Stimulated activated naive CD8-positive, alpha-beta T cell treated with anti-CD3 and anti-CD28 coated beads, Interleukin-15, amount 100 ng/mL, for 72 hours (primary cell): ENCODE results near the gene PPM1E.
A peak's percentile ranks its signal among the peaks of the same experiment; 100 is the strongest.

ENCODE experiments used
- ATAC-seq: fragments of 150-1000 bp; cut with Tn5 transposase; 2 replicates; pipeline ENCODE4 v1.10.0; 2021; ENCODE audit warnings: mild to moderate bottlenecking, moderate library complexity
- DNase-seq, 2 donors: peaks; one replicate each; pipeline ENCODE4 v3.0.0; 2021 to 2022
- H3K27ac Mint-ChIP-seq, 2 donors: one replicate each; pipeline ENCODE4 v1.8.0; 2022; ENCODE audit warnings: mild to moderate bottlenecking in 2 of 2, mixed read lengths in 2 of 2, moderate library complexity in 2 of 2
- H3K27me3 Mint-ChIP-seq: one replicate; pipeline ENCODE4 v1.8.0; 2022; ENCODE audit warnings: mixed read lengths
- H3K4me1 Mint-ChIP-seq: one replicate; pipeline ENCODE4 v1.8.0; 2022; ENCODE audit warnings: mild to moderate bottlenecking, mixed read lengths
- H3K4me3 Mint-ChIP-seq, 2 donors: one replicate each; pipeline ENCODE4 v1.8.0; 2022; ENCODE audit warnings: mild to moderate bottlenecking in 2 of 2, mixed read lengths in 2 of 2, moderate library complexity in 1 of 2
- H3K9me3 Mint-ChIP-seq, 2 donors: one replicate each; pipeline ENCODE4 v1.8.0; 2022; ENCODE audit warnings: mixed read lengths in 2 of 2

Gene PPM1E

DNA sequence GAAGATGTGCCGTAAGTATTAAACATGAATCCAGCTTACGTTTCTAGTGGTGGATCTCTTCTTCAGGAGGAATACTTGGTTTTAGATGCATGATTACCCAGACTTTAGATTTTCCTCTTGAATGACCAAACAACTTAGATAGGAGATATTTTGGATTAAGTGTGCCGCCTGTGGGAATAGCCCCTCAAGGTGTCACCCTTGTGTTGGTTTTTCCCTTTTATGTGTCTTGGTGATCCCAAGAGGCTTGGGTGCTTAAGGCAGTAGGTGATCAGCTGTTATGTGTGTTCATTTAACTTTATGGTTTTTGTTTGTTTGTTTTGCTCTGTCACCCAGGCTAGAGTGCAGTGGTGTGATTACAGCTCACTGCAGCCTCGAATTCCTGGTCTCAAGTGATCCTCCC lies 115.1 kb downstream of the PPM1E start:
- Mint-ChIP-seq H3K27ac (peak overlapping the region in 1 of 2 donors; percentile 63), H3K4me1 (peaks cover 10% of the 10 kb centered on the region), H3K9me3 (no peaks in the 10 kb centered on the region), H3K27me3 (peaks cover 7% of the 10 kb centered on the region), H3K4me3 (no peak overlapping the region)
- DNase-seq (no peak), ATAC-seq (no peak)

DNA sequence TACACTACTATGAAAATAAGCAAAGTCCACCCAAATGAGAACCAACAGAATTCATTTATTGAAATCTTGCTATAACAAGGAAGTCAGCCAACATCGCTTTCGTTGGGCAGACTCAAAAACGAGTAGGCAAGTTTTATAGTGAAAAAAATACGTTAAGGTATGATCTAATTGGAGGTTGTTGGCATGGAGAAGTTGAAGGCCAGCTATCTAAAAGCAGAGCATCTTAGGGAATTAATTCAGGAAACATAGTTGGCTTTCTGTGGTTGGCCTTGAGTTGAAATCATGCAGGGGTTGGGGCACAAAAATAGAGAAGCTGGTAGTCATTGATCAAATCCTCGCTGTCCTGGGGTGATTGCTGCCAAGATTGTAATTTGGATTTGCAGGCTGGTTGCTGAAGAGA lies 118.3 kb downstream of the PPM1E start:
- Mint-ChIP-seq H3K27ac (no peak overlapping the region), H3K4me3 (no peak overlapping the region), H3K9me3 (no peaks in the 10 kb centered on the region), H3K27me3 (no peaks in the 10 kb centered on the region), H3K4me1 (peaks cover 12% of the 10 kb centered on the region)
- ATAC-seq (no peak), DNase-seq (no peak)

DNA sequence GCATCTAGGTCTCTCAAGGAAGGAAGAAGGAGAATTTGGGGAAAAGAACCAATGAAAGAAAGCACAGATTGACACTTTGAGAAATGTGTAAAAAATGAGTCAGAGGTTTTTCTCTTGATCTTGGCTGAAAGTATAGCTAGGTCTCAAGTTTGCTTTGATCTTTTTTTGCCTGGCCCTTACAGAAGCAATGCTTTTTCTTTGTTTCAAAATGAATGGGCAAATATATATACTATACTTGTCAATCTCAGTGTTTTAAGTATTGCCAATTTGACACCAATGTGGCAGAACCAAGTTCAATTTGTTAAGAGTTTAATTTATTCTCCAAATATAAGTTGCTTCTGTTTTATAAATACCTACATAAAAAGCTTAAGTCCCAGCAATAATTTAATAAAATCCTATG lies 119.6 kb downstream of the PPM1E start:
- DNase-seq: no peak
- H3K27me3 Mint-ChIP-seq: no peaks in the 10 kb centered on the region
- no peak overlapping the region for H3K4me3 Mint-ChIP-seq
- peaks cover 12% of the 10 kb centered on the region for H3K4me1 Mint-ChIP-seq
- peak; percentile 67 for ATAC-seq
- no peaks in the 10 kb centered on the region for H3K9me3 Mint-ChIP-seq
- no peak overlapping the region for H3K27ac Mint-ChIP-seq

- no peak overlapping the region for H3K4me3 Mint-ChIP-seq
- no peaks in the 10 kb centered on the region for H3K4me1 Mint-ChIP-seq
- H3K9me3 Mint-ChIP-seq: no peaks in the 10 kb centered on the region
- H3K27me3 Mint-ChIP-seq: peaks cover 23% of the 10 kb centered on the region
- ATAC-seq: no peak
- no peak overlapping the region for H3K27ac Mint-ChIP-seq
- no peak for DNase-seq
Observed at GRCh38 chr17:58884161-58884560, 128.5 kb downstream of the PPM1E start.

DNA sequence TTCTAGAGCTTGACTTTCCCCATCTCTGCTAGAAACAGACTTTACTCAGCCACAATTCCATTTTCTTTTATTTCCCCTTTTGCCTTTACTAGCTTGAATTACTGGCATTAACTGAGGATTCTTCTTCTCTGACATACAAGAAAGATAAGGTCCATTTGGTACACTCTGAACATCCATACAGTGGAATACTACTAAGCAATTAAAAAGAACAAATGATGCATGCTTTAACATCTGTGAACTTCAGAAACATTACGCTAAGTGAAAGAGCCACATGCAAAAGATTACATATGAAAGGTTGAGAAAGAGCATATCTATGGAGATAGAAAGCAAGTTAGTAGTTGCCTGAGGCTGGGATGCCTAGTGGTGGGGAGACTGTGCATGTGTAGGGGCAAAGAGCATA lies 130.9 kb downstream of the PPM1E start:
- DNase-seq (no peak), ATAC-seq (no peak)
- Mint-ChIP-seq H3K27ac (no peak overlapping the region), H3K9me3 (no peaks in the 10 kb centered on the region), H3K4me3 (no peak overlapping the region), H3K4me1 (no peaks in the 10 kb centered on the region), H3K27me3 (peaks cover 23% of the 10 kb centered on the region)

- DNase-seq (no peak), ATAC-seq (no peak)
- no peak overlapping the region for H3K4me3 Mint-ChIP-seq
- no peaks in the 10 kb centered on the region for H3K9me3 Mint-ChIP-seq
- H3K4me1 Mint-ChIP-seq: no peaks in the 10 kb centered on the region
- peaks cover 23% of the 10 kb centered on the region for H3K27me3 Mint-ChIP-seq
- H3K27ac Mint-ChIP-seq: no peak overlapping the region
Observed at GRCh38 chr17:58889928-58890327, 134.3 kb downstream of the PPM1E start.

- Mint-ChIP-seq H3K4me1 (no peaks in the 10 kb centered on the region), H3K27ac (no peak overlapping the region), H3K9me3 (no peaks in the 10 kb centered on the region), H3K27me3 (peaks cover 8% of the 10 kb centered on the region), H3K4me3 (no peak overlapping the region)
- ATAC-seq (no peak), DNase-seq (no peak)
Observed at GRCh38 chr17:58899191-58899590, 143.5 kb downstream of the PPM1E start.

DNA sequence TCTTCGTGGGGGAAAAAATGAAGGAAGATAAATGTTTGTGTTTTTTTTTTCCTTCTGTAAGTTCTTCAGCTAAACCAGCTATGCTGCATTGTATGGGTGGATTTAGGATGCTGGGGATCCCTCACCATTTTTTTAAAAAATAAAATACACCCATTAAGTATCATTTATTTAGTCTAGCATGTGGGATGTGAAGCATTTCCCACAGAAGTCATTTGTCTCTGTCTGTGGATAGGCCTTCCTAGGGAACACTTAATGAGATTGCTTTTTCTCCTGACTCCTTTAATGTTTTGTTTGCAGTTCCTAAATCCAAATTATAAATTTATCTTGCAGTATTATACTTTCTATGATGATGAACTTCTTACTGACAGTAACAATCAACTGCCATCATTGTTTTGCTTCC lies 146.7 kb downstream of the PPM1E start:
- ATAC-seq: no peak
- no peak overlapping the region for H3K4me3 Mint-ChIP-seq

DNA sequence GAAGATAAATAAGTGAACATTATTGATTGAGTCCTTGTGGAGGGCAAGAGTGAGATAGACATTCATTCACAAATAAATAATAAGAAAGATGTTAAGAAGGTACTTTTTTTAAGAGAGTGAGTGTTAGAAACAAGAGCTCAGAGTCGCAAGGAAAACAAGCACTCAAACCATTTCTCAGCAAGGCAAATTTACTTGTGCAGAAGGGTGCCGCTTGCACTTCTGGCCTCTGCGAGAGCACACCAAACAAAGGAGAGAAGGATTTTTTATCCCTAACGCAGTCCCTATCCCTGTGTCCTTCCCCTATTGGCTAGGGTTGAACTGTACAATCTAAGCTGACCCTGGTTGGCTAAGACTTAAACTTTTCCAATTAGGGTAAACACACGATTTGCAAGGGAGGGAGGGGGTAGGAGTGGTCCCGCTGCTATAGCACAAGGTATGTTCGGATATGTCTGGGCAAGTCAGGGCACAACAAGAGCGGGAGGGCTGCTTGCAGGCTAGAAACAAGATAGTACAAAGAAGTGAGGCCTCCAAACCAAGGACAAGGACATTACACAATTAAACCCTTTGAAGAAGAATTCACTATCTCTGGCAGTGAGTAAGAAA lies 156.2 kb downstream of the PPM1E start:
- Mint-ChIP-seq H3K27me3 (peaks cover 14% of the 10 kb centered on the region), H3K4me3 (no peak overlapping the region), H3K4me1 (no peaks in the 10 kb centered on the region), H3K9me3 (peaks cover 18 to 21% of the 10 kb centered on the region in 2 donors), H3K27ac (no peak overlapping the region)
- no peak for DNase-seq
- ATAC-seq: no peak

More for the DNA sequence above, 146.7 kb downstream of the PPM1E start:
- H3K9me3 Mint-ChIP-seq: peaks cover 0 to 5% of the 10 kb centered on the region in 2 donors
- no peak overlapping the region for H3K27ac Mint-ChIP-seq
- no peaks in the 10 kb centered on the region for H3K4me1 Mint-ChIP-seq
- DNase-seq: no peak
- H3K27me3 Mint-ChIP-seq: peaks cover 8% of the 10 kb centered on the region

GRCh38 chr17:58913552-58913951 lies 157.9 kb downstream of the PPM1E start:
- Mint-ChIP-seq H3K27me3 (peaks cover 14% of the 10 kb centered on the region), H3K27ac (no peak overlapping the region), H3K4me1 (no peaks in the 10 kb centered on the region), H3K4me3 (no peak overlapping the region), H3K9me3 (peaks cover 18 to 21% of the 10 kb centered on the region in 2 donors)
- DNase-seq (no peak), ATAC-seq (no peak)

GRCh38 chr17:58913971-58914769 lies 158.5 kb downstream of the PPM1E start:
- no peak for ATAC-seq
- H3K27me3 Mint-ChIP-seq: peaks cover 13% of the 10 kb centered on the region
- no peaks in the 10 kb centered on the region for H3K4me1 Mint-ChIP-seq
- no peak overlapping the region for H3K4me3 Mint-ChIP-seq
- H3K27ac Mint-ChIP-seq: no peak overlapping the region
- peaks cover 18 to 21% of the 10 kb centered on the region in 2 donors for H3K9me3 Mint-ChIP-seq
- DNase-seq: no peak

DNA sequence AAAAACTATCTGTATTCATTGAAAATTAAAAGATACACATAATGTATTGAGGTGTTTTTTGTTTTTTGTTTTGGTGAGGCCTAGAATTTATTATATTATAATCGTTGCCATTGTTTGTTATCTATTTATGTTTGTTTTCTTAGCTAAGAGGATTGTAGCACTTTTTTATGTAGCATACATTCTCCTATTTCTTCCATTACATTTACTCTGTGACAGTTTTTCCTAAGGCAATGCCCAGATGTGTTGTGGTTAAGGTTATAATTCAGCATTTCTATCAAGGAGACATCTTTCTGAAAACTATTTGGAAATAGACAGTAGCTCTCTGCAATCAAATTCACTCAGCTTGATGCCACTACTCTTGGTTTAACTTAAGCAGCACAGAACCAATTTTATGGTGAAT lies 161.6 kb downstream of the PPM1E start:
- peaks cover 4 to 6% of the 10 kb centered on the region in 2 donors for H3K9me3 Mint-ChIP-seq
- no peak overlapping the region for H3K4me3 Mint-ChIP-seq
- peaks cover 15% of the 10 kb centered on the region for H3K4me1 Mint-ChIP-seq
- H3K27me3 Mint-ChIP-seq: no peaks in the 10 kb centered on the region
- DNase-seq (no peak), ATAC-seq (no peak)
- no peak overlapping the region for H3K27ac Mint-ChIP-seq

- Mint-ChIP-seq H3K4me1 (peaks cover 15% of the 10 kb centered on the region), H3K27ac (no peak overlapping the region), H3K4me3 (no peak overlapping the region), H3K9me3 (peaks cover 0 to under 1% of the 10 kb centered on the region in 2 donors), H3K27me3 (no peaks in the 10 kb centered on the region)
- DNase-seq (no peak), ATAC-seq (no peak)
Observed at GRCh38 chr17:58918072-58918471, 162.4 kb downstream of the PPM1E start.

- Mint-ChIP-seq H3K4me3 (no peak overlapping the region), H3K27me3 (no peaks in the 10 kb centered on the region), H3K9me3 (no peaks in the 10 kb centered on the region), H3K4me1 (peaks cover 15% of the 10 kb centered on the region), H3K27ac (no peak overlapping the region)
- DNase-seq: no peak
- ATAC-seq: no peak
Observed at GRCh38 chr17:58918884-58919283, 163.2 kb downstream of the PPM1E start.

DNA sequence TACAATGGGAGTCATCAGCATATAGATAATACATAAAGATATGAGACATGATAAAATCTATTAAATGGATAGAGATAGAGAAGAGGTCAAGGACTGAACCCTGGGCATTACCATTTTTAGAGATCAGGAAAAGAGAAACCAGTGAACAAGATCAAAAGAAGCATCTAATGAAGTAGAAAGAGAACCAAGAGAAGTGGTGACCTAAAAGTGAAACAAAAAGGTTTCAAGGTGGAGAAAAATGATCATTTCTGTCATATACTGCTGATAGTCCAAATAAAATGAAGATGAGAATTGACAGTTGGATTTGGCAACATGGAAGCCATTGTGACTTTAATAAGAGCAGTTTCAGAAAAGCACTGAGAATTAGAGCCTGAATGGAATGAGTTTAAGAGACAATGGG lies 165.1 kb downstream of the PPM1E start:
- Mint-ChIP-seq H3K27ac (peak overlapping the region in 1 of 2 donors; percentile 23), H3K4me1 (peaks cover 15% of the 10 kb centered on the region), H3K4me3 (peak overlapping the region in 1 of 2 donors; percentile 1), H3K27me3 (no peaks in the 10 kb centered on the region), H3K9me3 (no peaks in the 10 kb centered on the region)
- ATAC-seq: no peak
- DNase-seq: no peak

DNA sequence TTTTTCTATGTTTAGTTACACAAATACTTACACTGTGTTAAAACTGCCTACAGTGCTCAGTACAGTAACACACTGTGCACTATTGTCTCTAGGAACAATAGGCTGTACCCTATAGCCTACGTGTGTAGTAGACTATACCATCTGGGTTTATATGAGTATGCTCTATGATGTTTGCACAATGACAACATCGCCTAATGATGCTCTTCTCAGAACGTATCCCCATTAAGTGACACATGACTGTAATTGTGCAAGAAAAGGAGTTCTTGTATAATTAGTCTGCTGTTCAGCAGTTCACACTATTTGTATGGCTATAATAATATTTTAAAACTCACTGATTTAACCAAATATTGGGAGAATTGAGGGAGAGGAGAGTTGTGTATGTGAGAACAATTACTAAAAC lies 177.3 kb downstream of the PPM1E start:
- H3K4me1 Mint-ChIP-seq: no peaks in the 10 kb centered on the region
- no peak overlapping the region for H3K27ac Mint-ChIP-seq
- DNase-seq (no peak), ATAC-seq (no peak)
- H3K27me3 Mint-ChIP-seq: no peaks in the 10 kb centered on the region
- no peaks in the 10 kb centered on the region for H3K9me3 Mint-ChIP-seq
- H3K4me3 Mint-ChIP-seq: no peak overlapping the region
